Mononuclear cell (primary cell): ENCODE data around the gene GORASP1. TPM values are rescaled to one million over a fixed set of nuclear protein-coding genes. Genes with fewer than 3 reads are reported as not detected.
A peak's percentile ranks its signal among the peaks of the same experiment; 100 is the strongest.

Source experiments
- H3K27me3 ChIP-seq: 2 replicates; pipeline ENCODE4 v1.6.0; 2011; ENCODE audit warnings: low read length, control low read depth; ENCODE audit not compliant: insufficient read depth
- H3K4me1 ChIP-seq: 2 replicates; pipeline ENCODE4 v1.5.1; 2011; ENCODE audit warnings: mild to moderate bottlenecking, low read length, control low read depth; ENCODE audit not compliant: insufficient read depth
- H3K4me3 ChIP-seq: 2 replicates; pipeline ENCODE4 v1.5.1; 2011; ENCODE audit warnings: mild to moderate bottlenecking, low read length, moderate library complexity
- H3K9me3 ChIP-seq: 2 replicates; pipeline ENCODE4 v1.5.1; 2011; ENCODE audit warnings: low read depth, mild to moderate bottlenecking, control low read depth, low read length
- total RNA-seq: library from RNA; depleted of rRNA; stranded (reverse); fragments of >200 nt; gene quantifications from one replicate; pipeline ENCODE4 v1.2.3, GENCODE V29; 2012

Gene GORASP1
- total RNA-seq, 1 donor: 17.9 TPM

DNA sequence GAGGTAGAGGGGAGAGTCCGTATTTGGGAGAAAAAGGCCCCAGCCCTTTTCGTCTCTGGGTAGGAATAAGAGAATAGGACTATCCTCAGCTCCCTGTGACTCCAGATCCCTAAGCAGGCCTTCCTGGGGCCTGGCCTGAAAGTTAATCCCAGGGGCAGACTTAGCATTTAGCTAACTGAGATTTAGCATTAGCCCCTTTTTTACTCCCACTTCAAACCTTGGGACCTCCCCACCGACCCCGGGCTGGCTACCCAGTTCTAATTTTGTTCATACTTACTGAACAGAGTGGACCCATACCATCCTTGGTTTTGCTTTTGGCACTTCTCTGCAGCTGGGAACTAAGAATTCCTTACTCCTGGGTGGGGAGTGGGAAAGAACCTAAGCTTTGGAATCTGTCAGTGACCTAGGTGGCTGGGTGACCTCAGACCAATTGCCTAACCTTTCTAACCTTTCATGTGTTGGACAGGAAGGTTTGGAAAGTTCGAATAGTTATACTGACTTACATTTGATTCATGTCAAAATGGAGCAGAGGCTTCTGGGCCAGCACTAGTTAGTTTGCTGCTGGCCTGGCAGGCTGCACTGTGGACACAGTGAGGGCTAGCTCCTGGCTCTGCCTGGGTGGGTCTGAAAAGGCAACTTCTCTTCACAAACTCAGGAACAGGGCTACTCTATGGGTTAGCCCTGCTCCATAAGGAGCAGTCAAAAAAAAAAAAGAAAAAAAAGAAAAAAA lies 11.7 kb upstream of the GORASP1 start:
- no peaks in the 10 kb centered on the region for H3K9me3 ChIP-seq
- H3K4me3 ChIP-seq: no peak overlapping the region
- H3K27me3 ChIP-seq: no peaks in the 10 kb centered on the region

DNA sequence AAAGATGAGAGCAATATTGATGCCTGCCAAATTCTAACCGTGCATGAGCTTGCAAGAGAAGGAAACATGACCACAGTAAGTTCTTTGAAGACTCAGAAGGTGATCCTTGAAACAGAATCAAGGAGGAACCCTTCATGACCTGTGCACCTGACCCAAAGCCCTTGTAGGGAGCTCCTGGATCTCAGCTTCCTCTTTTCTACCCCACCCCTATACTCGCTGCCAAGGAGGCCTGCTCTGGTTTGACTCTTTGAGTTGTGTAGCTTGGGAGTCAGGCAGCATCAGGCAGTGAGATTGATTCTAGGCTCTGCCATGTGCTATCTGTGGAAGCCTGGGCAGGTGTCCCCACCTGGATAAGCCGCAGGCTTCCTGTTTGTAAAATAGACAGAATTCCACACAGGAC lies 10.7 kb upstream of the GORASP1 start:
- H3K4me1 ChIP-seq: peaks cover 17% of the 10 kb centered on the region
- no peaks in the 10 kb centered on the region for H3K27me3 ChIP-seq
- H3K9me3 ChIP-seq: no peaks in the 10 kb centered on the region
- no peak overlapping the region for H3K4me3 ChIP-seq

More for the DNA sequence above, 11.7 kb upstream of the GORASP1 start:
- H3K4me1 ChIP-seq: peaks cover 17% of the 10 kb centered on the region

DNA sequence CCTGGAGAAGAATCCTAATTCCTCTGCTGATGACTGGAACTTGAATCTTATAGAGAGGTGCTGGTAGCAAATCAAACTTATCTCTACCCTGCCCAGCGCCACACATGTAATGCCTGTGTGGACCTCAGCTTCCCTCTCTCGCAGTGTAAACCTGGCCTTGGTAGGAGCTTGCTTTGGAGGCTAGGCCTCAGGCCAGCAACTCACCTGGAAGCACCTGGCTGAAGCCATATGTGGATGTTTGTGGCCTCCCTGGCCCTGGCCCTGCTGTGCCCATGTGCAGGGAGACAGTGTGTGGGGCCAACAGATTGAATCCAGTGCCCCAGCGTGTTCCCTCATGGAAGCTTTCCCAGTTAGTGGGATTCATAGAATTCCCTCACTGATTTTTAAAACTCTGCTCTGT lies 8.4 kb upstream of the GORASP1 start:
- H3K4me3 ChIP-seq: no peak overlapping the region
- no peaks in the 10 kb centered on the region for H3K27me3 ChIP-seq
- no peaks in the 10 kb centered on the region for H3K4me1 ChIP-seq
- H3K9me3 ChIP-seq: no peaks in the 10 kb centered on the region

DNA sequence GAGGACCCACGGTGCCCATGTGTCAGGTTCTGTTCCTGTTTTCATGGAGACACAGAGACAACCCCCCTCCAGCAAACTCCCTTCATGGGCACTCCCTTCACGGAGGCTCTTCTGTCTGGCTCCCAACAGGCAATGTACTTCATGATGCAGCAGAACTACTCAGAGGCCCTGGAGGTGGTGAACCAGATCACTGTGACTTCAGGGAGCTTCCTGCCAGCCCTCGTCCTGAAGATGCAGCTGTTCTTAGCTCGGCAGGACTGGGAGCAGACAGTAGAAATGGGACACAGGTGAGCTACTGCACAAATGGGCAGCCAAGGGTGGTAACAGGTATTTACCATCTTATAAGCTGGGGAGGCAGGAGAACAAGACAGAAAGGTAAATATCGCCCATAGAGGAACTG lies 7.0 kb upstream of the GORASP1 start:
- no peak overlapping the region for H3K4me3 ChIP-seq
- no peaks in the 10 kb centered on the region for H3K27me3 ChIP-seq
- no peaks in the 10 kb centered on the region for H3K9me3 ChIP-seq
- H3K4me1 ChIP-seq: no peaks in the 10 kb centered on the region

DNA sequence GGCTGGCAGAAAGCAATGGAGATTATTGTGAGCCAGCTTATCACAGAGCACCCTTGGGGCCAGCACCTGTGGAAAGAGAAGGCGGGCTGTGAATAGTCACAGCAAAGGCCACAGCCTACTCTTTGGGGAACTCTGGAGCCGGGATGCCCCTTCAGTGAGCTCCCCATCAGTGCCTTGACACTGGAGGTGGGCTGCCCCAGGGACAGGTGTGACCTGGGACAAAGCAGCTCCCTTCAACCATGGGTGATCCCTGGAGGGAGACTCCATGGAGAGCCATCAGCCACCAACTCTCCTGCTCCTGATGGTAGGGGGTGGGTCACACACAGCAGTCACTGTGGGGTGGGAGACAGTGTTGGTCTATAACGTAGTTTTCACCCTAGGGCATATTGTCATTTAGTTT lies 5.9 kb upstream of the GORASP1 start:
- no peaks in the 10 kb centered on the region for H3K9me3 ChIP-seq
- H3K27me3 ChIP-seq: no peaks in the 10 kb centered on the region
- no peak overlapping the region for H3K4me3 ChIP-seq
- peaks cover 11% of the 10 kb centered on the region for H3K4me1 ChIP-seq

- no peaks in the 10 kb centered on the region for H3K27me3 ChIP-seq
- no peaks in the 10 kb centered on the region for H3K9me3 ChIP-seq
- H3K4me1 ChIP-seq: peaks cover 19% of the 10 kb centered on the region
- H3K4me3 ChIP-seq: no peak overlapping the region
These were observed 5.1 kb upstream of the GORASP1 start for GRCh38 chr3:39112535-39112934.

- no peaks in the 10 kb centered on the region for H3K9me3 ChIP-seq
- H3K4me1 ChIP-seq: peaks cover 19% of the 10 kb centered on the region
- H3K4me3 ChIP-seq: no peak overlapping the region
- no peaks in the 10 kb centered on the region for H3K27me3 ChIP-seq
These were observed 4.7 kb upstream of the GORASP1 start for GRCh38 chr3:39112113-39112512.

GRCh38 chr3:39110041-39110639 lies 2.7 kb upstream of the GORASP1 start:
- H3K9me3 ChIP-seq: no peaks in the 10 kb centered on the region
- H3K4me1 ChIP-seq: peaks cover 36% of the 10 kb centered on the region
- no peak overlapping the region for H3K4me3 ChIP-seq
- no peaks in the 10 kb centered on the region for H3K27me3 ChIP-seq

- Histone ChIP-seq H3K4me1 (peaks cover 41% of the 10 kb centered on the region), H3K9me3 (no peaks in the 10 kb centered on the region), H3K27me3 (no peaks in the 10 kb centered on the region), H3K4me3 (no peak overlapping the region)
These were observed 1.7 kb upstream of the GORASP1 start for GRCh38 chr3:39109086-39109485.

DNA sequence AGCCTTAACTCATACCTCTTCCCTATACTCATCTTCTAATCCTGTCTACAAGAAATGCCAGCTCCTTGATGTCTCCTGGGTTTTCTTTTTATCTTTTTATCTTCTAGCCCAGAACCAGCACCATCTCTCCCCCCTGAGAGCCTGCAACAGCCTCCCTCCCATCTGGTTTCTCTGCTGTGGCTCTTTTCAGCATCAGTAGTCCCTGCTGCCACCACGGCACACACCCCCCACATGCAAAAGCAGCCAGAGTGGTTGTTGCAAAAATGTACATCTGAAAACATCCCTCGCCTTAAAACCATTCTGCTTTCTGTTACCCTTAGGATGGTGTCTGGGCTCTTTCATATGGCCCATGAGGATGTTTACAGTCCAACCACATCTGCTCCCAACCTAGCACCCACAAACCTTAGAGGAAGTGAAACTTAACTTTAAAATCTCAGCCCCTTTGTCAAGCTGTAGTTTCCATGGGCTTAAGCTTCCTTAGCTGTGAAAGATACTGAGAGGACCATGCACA lies 828 bp upstream of the GORASP1 start:
- peak overlapping the region; percentile 84 for H3K4me3 ChIP-seq
- H3K4me1 ChIP-seq: peaks cover 41% of the 10 kb centered on the region
- H3K9me3 ChIP-seq: no peaks in the 10 kb centered on the region
- no peaks in the 10 kb centered on the region for H3K27me3 ChIP-seq

GRCh38 chr3:39106851-39107387 lies 508 bp downstream of the GORASP1 start:
- Histone ChIP-seq H3K4me1 (peaks cover 41% of the 10 kb centered on the region), H3K9me3 (no peaks in the 10 kb centered on the region), H3K4me3 (peak overlapping the region; percentile 84), H3K27me3 (no peaks in the 10 kb centered on the region)

DNA sequence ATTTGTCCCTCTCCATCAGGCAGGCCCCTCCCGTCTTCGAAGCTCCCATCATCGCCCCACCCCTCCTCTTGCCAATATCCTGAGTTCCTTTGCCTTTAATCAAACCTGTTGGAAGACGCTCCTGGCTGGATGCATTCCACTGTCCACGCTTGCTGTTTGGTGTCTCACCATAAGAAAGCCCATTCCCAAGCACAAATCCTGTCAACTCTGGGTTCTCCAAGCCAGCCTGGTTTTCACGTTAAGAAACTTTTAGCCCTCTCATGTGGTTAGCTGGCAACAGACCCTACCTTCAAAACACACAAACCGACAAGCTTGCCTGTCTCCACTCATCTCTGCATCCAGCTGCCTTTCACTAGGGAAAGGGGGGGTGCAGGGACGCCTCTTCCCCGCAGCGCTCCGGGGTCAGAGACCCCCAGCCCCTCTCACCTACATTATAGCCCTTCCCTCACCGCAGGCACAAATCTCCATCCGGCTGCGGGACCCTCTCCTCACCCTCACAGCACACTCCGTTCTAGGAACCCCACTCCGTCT lies 1.1 kb downstream of the GORASP1 start:
- Histone ChIP-seq H3K27me3 (no peaks in the 10 kb centered on the region), H3K4me1 (peaks cover 43% of the 10 kb centered on the region), H3K4me3 (peak overlapping the region; percentile 84), H3K9me3 (no peaks in the 10 kb centered on the region)

DNA sequence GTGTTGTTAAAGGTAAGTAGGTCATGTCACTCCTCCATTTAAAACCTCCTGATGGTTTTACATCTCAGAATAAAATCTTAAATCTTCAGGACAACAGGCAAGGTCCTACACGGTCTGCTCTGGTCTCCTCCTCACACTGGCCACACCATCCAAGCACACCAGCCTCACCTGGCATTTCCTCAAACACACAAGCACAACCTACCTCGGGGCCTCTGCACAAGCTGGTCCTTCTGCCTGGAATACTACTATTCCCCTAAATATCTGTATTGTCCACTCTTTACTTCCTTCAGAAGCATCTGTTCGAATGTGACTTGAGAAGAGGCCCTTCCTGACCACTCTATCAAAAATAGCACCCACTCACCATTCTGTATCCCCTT lies 1.8 kb downstream of the GORASP1 start:
- Histone ChIP-seq H3K27me3 (no peaks in the 10 kb centered on the region), H3K4me1 (peaks cover 44% of the 10 kb centered on the region), H3K4me3 (no peak overlapping the region), H3K9me3 (no peaks in the 10 kb centered on the region)

DNA sequence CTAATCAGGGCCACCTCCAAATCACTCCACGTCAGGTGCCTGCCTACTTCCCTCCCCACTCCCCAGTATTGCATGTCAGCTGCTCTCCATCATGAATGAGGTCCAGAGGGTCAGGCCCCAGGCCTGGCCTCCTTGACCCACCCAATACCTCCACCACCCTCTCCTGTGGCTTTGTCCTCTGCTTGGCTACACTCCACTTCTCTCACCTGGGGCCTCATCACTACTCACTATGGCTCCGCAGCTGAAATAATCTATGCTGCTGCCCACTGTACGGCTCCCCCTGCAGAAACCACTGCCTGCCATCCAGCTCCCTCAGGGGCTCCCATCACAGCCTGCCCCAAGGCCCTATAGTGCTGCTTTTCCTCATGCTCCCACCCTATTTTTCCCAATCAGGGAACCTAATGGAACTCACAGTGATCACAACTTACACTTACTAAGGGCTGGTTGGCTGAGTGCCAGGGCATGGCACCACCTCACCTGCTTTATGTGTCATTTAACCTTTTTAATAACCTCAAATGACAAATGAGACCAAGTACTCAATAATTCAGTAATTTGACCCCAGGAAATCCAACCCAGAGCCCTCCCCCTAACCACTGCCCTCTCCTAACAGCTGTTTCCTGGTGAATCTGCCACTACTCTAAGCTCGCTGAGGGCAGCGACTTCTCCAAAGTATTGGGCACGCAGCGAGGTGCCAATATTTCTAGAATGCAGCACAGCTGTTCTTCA lies 2.3 kb downstream of the GORASP1 start:
- H3K4me3 ChIP-seq: no peak overlapping the region
- H3K9me3 ChIP-seq: no peaks in the 10 kb centered on the region
- H3K4me1 ChIP-seq: peaks cover 44% of the 10 kb centered on the region
- no peaks in the 10 kb centered on the region for H3K27me3 ChIP-seq
